Stimulated activated CD4-positive, alpha-beta T cell treated with anti-CD3 and anti-CD28 coated beads, TNF-alpha, amount 100 ng/mL, for 48 hours (primary cell): ENCODE results near the gene RNASE1.
"Not testable (repeated sequence)": the region's sequence is repeated elsewhere in the genome, so short reads cannot be mapped to it uniquely, and the experiment has no call there.

ENCODE experiments used
- DNase-seq, 3 donors: peaks; one replicate each; pipeline ENCODE4 v3.0.0-alpha.2; 2020; ENCODE audit warnings: low read depth in 3 of 3

RNASE1 gene

GRCh38 chr14:20772650-20773049 is 30.0 kb downstream of the RNASE1 start:
- no peak for DNase-seq

- DNase-seq: no peak
Observed at GRCh38 chr14:20769421-20769820, 33.2 kb downstream of the RNASE1 start.

GRCh38 chr14:20768593-20768892 is 34.1 kb downstream of the RNASE1 start:
- no peak for DNase-seq

GRCh38 chr14:20760950-20761349 is 41.7 kb downstream of the RNASE1 start:
- no peak for DNase-seq

GRCh38 chr14:20759465-20759864 is 43.2 kb downstream of the RNASE1 start:
- not testable (repeated sequence) for DNase-seq

- DNase-seq: no peak
Observed at GRCh38 chr14:20757965-20758364, 44.7 kb downstream of the RNASE1 start.

GRCh38 chr14:20755037-20755436 is 47.6 kb downstream of the RNASE1 start:
- DNase-seq: no peak

- no peak for DNase-seq
Observed at GRCh38 chr14:20754308-20754707, 48.3 kb downstream of the RNASE1 start.

- no peak for DNase-seq
Observed at GRCh38 chr14:20751963-20752562, 50.6 kb downstream of the RNASE1 start.
